IMR-90 (cell line): ENCODE measurements around the gene CIZ1.

Source experiments
- BHLHE40 ChIP-seq: fragments of 150-350 bp; IDR thresholded peaks from 2 replicates; pipeline ENCODE4 v1.6.1; 2016; ENCODE audit warnings: mild to moderate bottlenecking, low read depth, low read length
- CEBPB ChIP-seq: IDR thresholded peaks from 2 replicates; pipeline ENCODE4 v1.6.1; 2012; ENCODE audit warnings: low read depth, low read length, improper control_type of control experiment
- FOS ChIP-seq: fragments of 150-350 bp; IDR thresholded peaks from 2 replicates; pipeline ENCODE4 v1.6.1; 2016; ENCODE audit warnings: low read depth, low read length
- MAFK ChIP-seq: IDR thresholded peaks from 2 replicates; pipeline ENCODE4 v1.6.1; 2012; ENCODE audit warnings: low read depth, low read length, improper control_type of control experiment
- MAZ ChIP-seq: IDR thresholded peaks from 2 replicates; pipeline ENCODE4 v1.6.1; 2012; ENCODE audit warnings: low read depth, mild to moderate bottlenecking, low read length, improper control_type of control experiment, moderate library complexity, borderline replicate concordance
- MXI1 ChIP-seq: IDR thresholded peaks from 2 replicates; pipeline ENCODE4 v1.6.1; 2012; ENCODE audit warnings: low read depth, mild to moderate bottlenecking, low read length, moderate library complexity, borderline replicate concordance
- POLR2A ChIP-seq: IDR thresholded peaks from 2 replicates; pipeline ENCODE4 v1.6.1; 2012; ENCODE audit warnings: mild to moderate bottlenecking, low read depth, low read length
- RAD21 ChIP-seq: IDR thresholded peaks from 2 replicates; pipeline ENCODE4 v1.6.1; 2012; ENCODE audit warnings: low read length, improper control_type of control experiment
- RCOR1 ChIP-seq: IDR thresholded peaks from 2 replicates; pipeline ENCODE4 v1.6.1; 2012; ENCODE audit warnings: mild to moderate bottlenecking, low read length, improper control_type of control experiment; ENCODE audit not compliant: insufficient replicate concordance
- RFX5 ChIP-seq: IDR thresholded peaks from 2 replicates; pipeline ENCODE4 v1.8.0; 2012; ENCODE audit warnings: low read depth, mild to moderate bottlenecking, low read length, moderate library complexity
- SMC3 ChIP-seq: fragments of 150-350 bp; IDR thresholded peaks from 2 replicates; pipeline ENCODE4 v1.6.1; 2016; ENCODE audit warnings: low read depth, mild to moderate bottlenecking, antibody characterized with exemption, low read length, moderate library complexity
- USF2 ChIP-seq: fragments of 150-350 bp; IDR thresholded peaks from 2 replicates; pipeline ENCODE4 v1.6.1; 2017; ENCODE audit warnings: mild to moderate bottlenecking, antibody characterized with exemption, low read length, low read depth
- TF ChIP-seq, protein P1 (sequence below): conservative IDR thresholded peaks from 2 replicates; pipeline ENCODE4 v1.5.1; 2012; ENCODE audit warnings: mild to moderate bottlenecking, low read depth, low read length, improper control_type of control experiment

DNA sequence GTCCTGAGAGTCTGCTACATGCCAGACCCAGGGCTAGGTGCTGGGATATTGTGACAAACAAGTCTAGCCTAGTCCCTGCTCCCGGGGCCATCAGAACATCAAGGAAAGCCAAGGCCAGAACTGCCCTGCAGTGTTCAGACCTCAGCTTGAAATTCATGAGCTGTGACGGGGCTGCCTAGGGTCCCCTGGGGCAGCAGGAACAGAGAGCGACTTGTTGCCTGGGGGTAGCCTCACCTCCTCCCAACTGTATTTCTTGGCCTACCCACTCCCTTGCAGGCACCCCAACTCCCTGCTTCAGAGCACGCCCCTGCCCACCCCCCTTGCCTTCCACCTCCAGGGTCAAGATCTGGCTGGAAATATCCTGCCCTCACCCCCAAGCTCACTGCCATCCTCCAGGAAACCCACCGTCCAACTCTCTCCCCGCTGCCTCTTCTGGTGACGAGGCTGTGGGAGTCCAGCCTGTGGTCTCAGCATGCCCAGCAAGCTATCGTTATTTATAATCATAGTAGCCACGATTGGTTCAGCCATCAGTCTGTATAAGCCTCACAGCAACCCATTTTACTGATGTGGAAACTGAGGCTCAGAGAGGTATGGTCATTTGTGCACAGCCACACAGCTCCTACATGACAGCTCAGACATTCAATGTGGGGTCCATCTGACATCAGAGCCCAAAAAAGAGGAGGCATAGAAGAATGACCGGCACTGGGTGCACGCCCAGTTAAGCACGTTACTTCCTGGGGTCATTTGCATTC is 22.6 kb upstream of the CIZ1 start:
- TF ChIP-seq, protein P1, sequence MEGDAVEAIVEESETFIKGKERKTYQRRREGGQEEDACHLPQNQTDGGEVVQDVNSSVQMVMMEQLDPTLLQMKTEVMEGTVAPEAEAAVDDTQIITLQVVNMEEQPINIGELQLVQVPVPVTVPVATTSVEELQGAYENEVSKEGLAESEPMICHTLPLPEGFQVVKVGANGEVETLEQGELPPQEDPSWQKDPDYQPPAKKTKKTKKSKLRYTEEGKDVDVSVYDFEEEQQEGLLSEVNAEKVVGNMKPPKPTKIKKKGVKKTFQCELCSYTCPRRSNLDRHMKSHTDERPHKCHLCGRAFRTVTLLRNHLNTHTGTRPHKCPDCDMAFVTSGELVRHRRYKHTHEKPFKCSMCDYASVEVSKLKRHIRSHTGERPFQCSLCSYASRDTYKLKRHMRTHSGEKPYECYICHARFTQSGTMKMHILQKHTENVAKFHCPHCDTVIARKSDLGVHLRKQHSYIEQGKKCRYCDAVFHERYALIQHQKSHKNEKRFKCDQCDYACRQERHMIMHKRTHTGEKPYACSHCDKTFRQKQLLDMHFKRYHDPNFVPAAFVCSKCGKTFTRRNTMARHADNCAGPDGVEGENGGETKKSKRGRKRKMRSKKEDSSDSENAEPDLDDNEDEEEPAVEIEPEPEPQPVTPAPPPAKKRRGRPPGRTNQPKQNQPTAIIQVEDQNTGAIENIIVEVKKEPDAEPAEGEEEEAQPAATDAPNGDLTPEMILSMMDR: no peak
- TF ChIP-seq RAD21: no peak
- no peak for TF ChIP-seq RCOR1
- no peak for TF ChIP-seq RFX5
- no peak for TF ChIP-seq POLR2A
- no peak for TF ChIP-seq MAFK
- no peak for TF ChIP-seq FOS
- TF ChIP-seq USF2: no peak
- TF ChIP-seq BHLHE40: no peak
- no peak for TF ChIP-seq CEBPB
- TF ChIP-seq MAZ: no peak
- no peak for TF ChIP-seq SMC3
- TF ChIP-seq MXI1: no peak
